IPS DF 19.7 (cell line): ENCODE data around the gene PHLDB2.

ENCODE experiments used
- DNase-seq: peaks from one replicate; pipeline ENCODE4 v3.0.0-alpha.2; 2013; ENCODE audit warnings: low read depth, low spot score

PHLDB2 gene

GRCh38 chr3:112018712-112019111 lies 159.6 kb downstream of the PHLDB2 start:
- no peak for DNase-seq

- DNase-seq: no peak
Measured at GRCh38 chr3:112019716-112020115, 160.7 kb downstream of the PHLDB2 start.

- no peak for DNase-seq
Measured at GRCh38 chr3:112020674-112021085, 161.6 kb downstream of the PHLDB2 start.
